ENCODE results near the gene C10orf90.

DNA sequence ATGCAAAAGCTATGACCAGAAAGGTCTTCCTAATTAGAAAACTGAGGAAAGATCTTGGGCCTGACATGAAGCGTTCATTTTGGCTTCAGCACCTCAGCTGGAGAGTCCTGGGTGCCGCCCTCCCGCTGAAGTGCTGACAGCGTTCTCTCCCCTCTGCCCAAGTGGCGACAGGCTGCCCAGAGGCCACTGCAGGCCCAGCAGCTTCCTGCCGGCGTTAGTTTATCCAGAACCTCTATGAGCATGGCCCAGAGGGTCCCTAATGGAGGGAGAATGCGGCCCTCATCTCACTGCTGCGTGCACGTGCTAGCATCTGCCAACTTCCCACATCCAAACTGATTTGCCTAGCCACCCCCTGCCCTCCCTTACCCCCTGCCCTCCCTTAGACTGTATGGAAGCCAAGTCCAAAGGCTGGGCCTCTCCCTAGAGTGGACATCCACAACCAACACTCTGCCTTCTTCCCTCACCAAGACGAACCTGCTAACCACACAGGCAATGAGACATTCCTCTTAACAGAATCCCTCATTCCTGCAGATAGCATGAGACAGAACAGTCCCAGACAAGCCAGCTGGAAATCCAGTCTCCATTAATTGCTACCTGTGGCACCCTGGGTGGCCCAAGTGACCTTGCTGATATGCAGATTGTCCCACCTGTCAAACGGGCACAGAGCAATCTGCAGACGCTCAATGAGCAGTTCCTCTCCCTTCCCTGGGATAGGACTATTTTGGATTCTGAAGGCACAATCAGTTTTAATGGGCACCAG, 108.4 kb downstream of the C10orf90 start:
- no peak for TF ChIP-seq POLR2A (IDR thresholded peaks at IDR 0.05)
- TF ChIP-seq, protein P1, sequence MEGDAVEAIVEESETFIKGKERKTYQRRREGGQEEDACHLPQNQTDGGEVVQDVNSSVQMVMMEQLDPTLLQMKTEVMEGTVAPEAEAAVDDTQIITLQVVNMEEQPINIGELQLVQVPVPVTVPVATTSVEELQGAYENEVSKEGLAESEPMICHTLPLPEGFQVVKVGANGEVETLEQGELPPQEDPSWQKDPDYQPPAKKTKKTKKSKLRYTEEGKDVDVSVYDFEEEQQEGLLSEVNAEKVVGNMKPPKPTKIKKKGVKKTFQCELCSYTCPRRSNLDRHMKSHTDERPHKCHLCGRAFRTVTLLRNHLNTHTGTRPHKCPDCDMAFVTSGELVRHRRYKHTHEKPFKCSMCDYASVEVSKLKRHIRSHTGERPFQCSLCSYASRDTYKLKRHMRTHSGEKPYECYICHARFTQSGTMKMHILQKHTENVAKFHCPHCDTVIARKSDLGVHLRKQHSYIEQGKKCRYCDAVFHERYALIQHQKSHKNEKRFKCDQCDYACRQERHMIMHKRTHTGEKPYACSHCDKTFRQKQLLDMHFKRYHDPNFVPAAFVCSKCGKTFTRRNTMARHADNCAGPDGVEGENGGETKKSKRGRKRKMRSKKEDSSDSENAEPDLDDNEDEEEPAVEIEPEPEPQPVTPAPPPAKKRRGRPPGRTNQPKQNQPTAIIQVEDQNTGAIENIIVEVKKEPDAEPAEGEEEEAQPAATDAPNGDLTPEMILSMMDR (IDR thresholded peaks at IDR 0.05), result no peak

Measured in testis (tissue), 2 donors.